Body of pancreas (tissue), 4 donors: Measurements from ENCODE around the gene CAPN14. TPM values are rescaled to one million over a fixed set of nuclear protein-coding genes. Genes with fewer than 3 reads are reported as not detected.

Experiments
- ATAC-seq: fragments of 150-250 bp; one replicate; pipeline ENCODE4 v1.9.1; 2016
- DNase-seq, 4 donors: peaks; one replicate each; pipeline ENCODE4 v3.0.0-alpha.2; 2019
- H3K27ac ChIP-seq, 4 donors: fragments of 200-600 bp; sonication (generic); 1 replicate in 3 of 4; 2 replicates in 1 of 4; pipeline versions ENCODE4 v1.5.1 to v1.6.1; 2016 to 2019; ENCODE audit warnings: mild to moderate bottlenecking in 1 of 4, mixed read lengths in 1 of 4, moderate library complexity in 1 of 4
- H3K27me3 ChIP-seq, 2 donors: fragments of 200-600 bp; sonication (generic); one replicate each; pipeline ENCODE4 v1.6.0; 2016; ENCODE audit warnings: mild to moderate bottlenecking in 1 of 2
- H3K36me3 ChIP-seq, 2 donors: fragments of 200-600 bp; sonication (generic); replicated peaks in 1 of 2; 2 replicates each; pipeline ENCODE4 v1.5.1; 2016; ENCODE audit warnings: low read depth in 2 of 2; ENCODE audit not compliant: insufficient read depth in 1 of 2
- H3K4me1 ChIP-seq: fragments of 200-600 bp; sonication (generic); one replicate; pipeline ENCODE4 v1.6.0; 2016
- H3K4me3 ChIP-seq, 2 donors: fragments of 200-600 bp; sonication (generic); 1 replicate in 1 of 2; 2 replicates in 1 of 2; pipeline ENCODE4 v1.5.1; 2016 to 2019
- H3K9me3 ChIP-seq, 3 donors: fragments of 200-600 bp; sonication (generic); 1 replicate in 2 of 3; 2 replicates in 1 of 3; pipeline ENCODE4 v1.5.1; 2016
- POLR2A ChIP-seq, 3 donors: fragments of 450-650 bp; IDR thresholded peaks; one replicate each; pipeline ENCODE4 v1.6.1; 2016; ENCODE audit warnings: antibody characterized with exemption in 3 of 3, mild to moderate bottlenecking in 2 of 3
- WGBS, 2 donors: methylation state at CpG; one replicate each; pipeline ENCODE4 v1.1.5; 2017; 5-methylcytosine and 5-hydroxymethylcytosine counted together
- intact Hi-C: fragments of 100-400 bp; cut with DNase I; formaldehyde crosslinking; loops from one replicate; pipeline ENCODE4 v1.15.1; 2023
- total RNA-seq, 2 donors: library from RNA; depleted of rRNA; stranded (reverse); fragments of >200 nt; gene quantifications; one replicate each; pipeline ENCODE4 v1.1.0, GENCODE V29; 2016
- TF ChIP-seq, protein P1 (sequence below), 7 experiments: fragments of 450-650 bp in 4 of 7; fragments of 200-600 bp in 3 of 7; sonication (generic) in 3 of 7; IDR thresholded peaks; one replicate each; pipeline ENCODE4 v1.5.1; 2016 to 2019; ENCODE audit warnings: antibody characterized with exemption in 7 of 7

CAPN14 gene
- total RNA-seq, 2 donors from 2014 or later, result not detected

DNA sequence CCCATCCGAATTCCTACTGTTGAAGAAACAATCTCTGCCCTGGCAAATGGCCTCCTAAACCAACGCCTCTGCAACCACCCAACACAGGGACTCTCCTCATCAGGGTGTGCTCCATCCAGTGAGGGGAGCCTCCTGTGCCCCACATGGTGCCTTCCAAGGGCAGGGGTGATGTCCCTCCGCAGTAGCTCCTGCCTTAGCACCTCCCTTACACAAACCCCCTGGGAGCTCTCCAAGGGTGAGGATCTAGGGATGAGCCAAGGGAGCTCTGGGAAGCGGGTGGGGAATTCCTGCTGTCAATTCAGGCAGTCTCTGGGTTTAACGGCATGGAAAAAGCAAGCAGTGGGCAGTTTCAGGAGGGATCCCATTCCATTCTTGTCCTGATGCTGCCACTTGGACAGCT is 82.8 kb downstream of the CAPN14 start:
- Histone ChIP-seq H3K4me3 (no peak overlapping the region), H3K27ac (no peak overlapping the region), H3K4me1 (peaks cover 22% of the 10 kb centered on the region), H3K27me3 (peaks cover 0 to 6% of the 10 kb centered on the region in 2 donors), H3K36me3 (no peaks in the 10 kb centered on the region), H3K9me3 (no peaks in the 10 kb centered on the region)
- 60 to 85% methylated on average over 4 to 5 of the region's 5 CpGs for WGBS, 2 donors
- TF ChIP-seq, protein P1, sequence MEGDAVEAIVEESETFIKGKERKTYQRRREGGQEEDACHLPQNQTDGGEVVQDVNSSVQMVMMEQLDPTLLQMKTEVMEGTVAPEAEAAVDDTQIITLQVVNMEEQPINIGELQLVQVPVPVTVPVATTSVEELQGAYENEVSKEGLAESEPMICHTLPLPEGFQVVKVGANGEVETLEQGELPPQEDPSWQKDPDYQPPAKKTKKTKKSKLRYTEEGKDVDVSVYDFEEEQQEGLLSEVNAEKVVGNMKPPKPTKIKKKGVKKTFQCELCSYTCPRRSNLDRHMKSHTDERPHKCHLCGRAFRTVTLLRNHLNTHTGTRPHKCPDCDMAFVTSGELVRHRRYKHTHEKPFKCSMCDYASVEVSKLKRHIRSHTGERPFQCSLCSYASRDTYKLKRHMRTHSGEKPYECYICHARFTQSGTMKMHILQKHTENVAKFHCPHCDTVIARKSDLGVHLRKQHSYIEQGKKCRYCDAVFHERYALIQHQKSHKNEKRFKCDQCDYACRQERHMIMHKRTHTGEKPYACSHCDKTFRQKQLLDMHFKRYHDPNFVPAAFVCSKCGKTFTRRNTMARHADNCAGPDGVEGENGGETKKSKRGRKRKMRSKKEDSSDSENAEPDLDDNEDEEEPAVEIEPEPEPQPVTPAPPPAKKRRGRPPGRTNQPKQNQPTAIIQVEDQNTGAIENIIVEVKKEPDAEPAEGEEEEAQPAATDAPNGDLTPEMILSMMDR (IDR thresholded peaks at IDR 0.05), result no peak
- no peak for TF ChIP-seq POLR2A (IDR thresholded peaks at IDR 0.05)
- intact Hi-C loops, result no loop called here
- ATAC-seq, result no peak
- DNase-seq, result no peak

DNA sequence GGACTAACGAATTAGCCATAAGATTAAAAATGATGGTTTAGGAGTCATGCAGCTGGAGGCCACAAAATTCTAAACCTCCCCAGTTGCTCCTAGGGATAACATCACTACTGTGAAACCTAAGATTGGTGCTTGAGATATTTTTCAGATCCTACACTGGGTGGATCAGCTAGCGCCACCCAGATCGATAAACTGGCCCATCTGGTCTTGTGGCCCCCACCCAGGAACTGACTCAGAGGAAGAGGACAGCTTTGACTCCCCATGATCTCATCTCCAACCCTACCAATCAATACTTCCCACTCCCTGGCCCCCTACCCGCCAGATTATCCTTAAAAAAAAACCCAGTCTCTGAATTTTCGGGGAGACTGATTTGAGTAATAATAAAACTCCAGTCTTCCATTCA is 84.5 kb downstream of the CAPN14 start:
- ATAC-seq (no peak), DNase-seq (no peak)
- 83 to 84% methylated on average over 5 of the region's 5 CpGs for WGBS, 2 donors
- H3K9me3 ChIP-seq, result no peaks in the 10 kb centered on the region
- H3K4me3 ChIP-seq, result no peak overlapping the region
- no peak overlapping the region for H3K27ac ChIP-seq
- TF ChIP-seq, protein P1 (IDR thresholded peaks at IDR 0.05), result no peak
- no peak for TF ChIP-seq POLR2A (IDR thresholded peaks at IDR 0.05)
- intact Hi-C loops, result no loop called here
- H3K36me3 ChIP-seq, result no peaks in the 10 kb centered on the region
- H3K4me1 ChIP-seq, result peaks cover 11% of the 10 kb centered on the region
- peaks cover 0 to 6% of the 10 kb centered on the region in 2 donors for H3K27me3 ChIP-seq

DNA sequence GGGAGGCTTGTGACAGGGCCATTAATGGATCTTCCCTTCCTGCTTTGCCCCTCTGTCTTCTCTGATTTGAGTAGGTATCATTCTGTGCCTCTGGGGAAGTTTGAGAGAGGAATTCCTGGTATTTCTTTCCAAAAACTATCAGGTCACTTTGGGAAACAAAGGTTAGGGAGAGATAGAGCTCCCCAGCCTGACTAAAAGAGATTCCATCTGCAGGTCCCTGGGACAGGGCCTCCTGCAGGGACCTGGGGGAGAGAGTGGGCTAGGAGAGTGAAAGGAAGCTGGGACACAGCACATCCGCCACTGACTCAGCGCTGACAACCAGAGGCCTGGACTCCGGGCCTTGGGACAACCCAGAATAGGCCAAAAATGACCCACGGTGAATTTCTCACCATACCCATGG is 85.4 kb downstream of the CAPN14 start:
- WGBS, 2 donors, result 86% methylated on average over 4 of the region's 4 CpGs
- Histone ChIP-seq H3K36me3 (no peaks in the 10 kb centered on the region), H3K9me3 (no peaks in the 10 kb centered on the region), H3K4me1 (peaks cover 2% of the 10 kb centered on the region), H3K27ac (no peak overlapping the region), H3K4me3 (no peak overlapping the region), H3K27me3 (peaks cover 0 to 2% of the 10 kb centered on the region in 2 donors)
- DNase-seq (no peak), ATAC-seq (no peak)
- intact Hi-C loops, result no loop called here
- TF ChIP-seq, protein P1 (IDR thresholded peaks at IDR 0.05), result no peak
- no peak for TF ChIP-seq POLR2A (IDR thresholded peaks at IDR 0.05)

DNA sequence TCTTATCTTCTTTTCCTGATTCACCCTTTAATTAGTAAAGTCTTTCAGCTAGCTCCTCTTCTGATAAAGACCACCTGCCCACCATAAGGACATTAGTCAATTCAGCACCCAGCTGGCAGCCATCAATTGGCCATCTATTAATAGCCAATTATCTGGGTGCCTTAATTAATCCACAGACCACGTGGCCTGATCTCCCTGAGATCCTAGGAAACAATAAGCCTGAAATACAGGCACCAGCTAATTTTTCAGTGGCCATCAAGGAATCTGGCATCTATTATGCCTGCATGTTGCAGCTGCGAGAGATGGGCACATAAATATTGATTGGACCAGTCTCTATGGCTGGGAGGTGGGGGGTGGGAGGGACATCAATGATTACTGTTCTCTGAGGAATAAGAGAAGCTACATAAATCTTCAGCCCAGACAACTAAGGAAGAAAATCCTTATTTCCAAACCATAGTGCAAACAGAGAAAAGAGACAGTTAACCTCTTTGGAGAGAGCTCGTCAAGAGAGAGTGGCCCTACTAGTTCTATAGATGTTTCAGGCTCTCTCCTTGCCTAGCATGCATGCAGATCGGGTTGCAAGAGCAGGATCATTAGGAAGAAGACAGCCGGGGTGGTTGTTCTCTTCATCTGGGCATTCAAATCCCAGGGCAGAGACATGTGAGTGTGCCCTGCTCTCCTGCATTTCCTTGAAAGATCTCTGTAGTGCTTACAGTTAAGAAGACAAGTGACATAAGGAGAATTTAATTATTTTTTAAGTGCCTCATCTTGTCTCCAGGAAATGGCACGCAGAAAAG is 87.7 kb downstream of the CAPN14 start:
- Histone ChIP-seq H3K36me3 (no peaks in the 10 kb centered on the region), H3K9me3 (no peaks in the 10 kb centered on the region), H3K27ac (no peak overlapping the region), H3K27me3 (no peaks in the 10 kb centered on the region), H3K4me3 (no peak overlapping the region), H3K4me1 (no peaks in the 10 kb centered on the region)
- intact Hi-C loops, result no loop called here
- WGBS, 2 donors, result 54 to 61% methylated on average over 6 of the region's 6 CpGs
- DNase-seq (no peak), ATAC-seq (no peak)
- TF ChIP-seq, protein P1 (IDR thresholded peaks at IDR 0.05), result no peak
- TF ChIP-seq POLR2A (IDR thresholded peaks at IDR 0.05), result no peak

DNA sequence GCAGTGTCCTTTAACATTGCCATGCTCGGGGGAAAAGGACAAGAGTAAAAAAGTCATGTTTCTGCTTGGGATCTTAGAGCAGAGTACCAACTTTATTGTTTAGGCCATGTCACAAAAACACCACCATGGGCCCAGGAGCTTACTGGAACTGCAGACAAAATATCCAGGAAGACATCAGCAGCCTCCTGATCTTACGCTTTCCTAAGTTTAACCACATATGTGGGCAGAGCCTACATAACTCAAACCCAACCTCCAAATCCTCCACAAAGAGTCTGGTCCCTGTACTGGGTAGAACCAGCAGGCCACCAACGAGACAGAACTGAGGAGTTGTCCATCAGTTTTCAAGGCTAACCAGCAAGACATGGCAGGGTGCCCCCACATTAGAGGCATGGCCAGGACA is 89.4 kb downstream of the CAPN14 start:
- Histone ChIP-seq H3K27ac (no peak overlapping the region), H3K36me3 (no peaks in the 10 kb centered on the region), H3K9me3 (no peaks in the 10 kb centered on the region), H3K4me1 (no peaks in the 10 kb centered on the region), H3K4me3 (no peak overlapping the region), H3K27me3 (no peaks in the 10 kb centered on the region)
- intact Hi-C loops, result no loop called here
- WGBS, 2 donors, result 63 to 67% methylated on average over 2 to 3 of the region's 3 CpGs
- DNase-seq (no peak), ATAC-seq (no peak)
- no peak for TF ChIP-seq POLR2A (IDR thresholded peaks at IDR 0.05)
- TF ChIP-seq, protein P1 (IDR thresholded peaks at IDR 0.05), result no peak
